Measurements from ENCODE around the gene TNRC6B. TPM values are rescaled to one million over a fixed set of nuclear protein-coding genes. Genes with fewer than 3 reads are reported as not detected.

Gene TNRC6B
- total RNA-seq, 1 donor from 2014 or later: 80.1 TPM

DNA sequence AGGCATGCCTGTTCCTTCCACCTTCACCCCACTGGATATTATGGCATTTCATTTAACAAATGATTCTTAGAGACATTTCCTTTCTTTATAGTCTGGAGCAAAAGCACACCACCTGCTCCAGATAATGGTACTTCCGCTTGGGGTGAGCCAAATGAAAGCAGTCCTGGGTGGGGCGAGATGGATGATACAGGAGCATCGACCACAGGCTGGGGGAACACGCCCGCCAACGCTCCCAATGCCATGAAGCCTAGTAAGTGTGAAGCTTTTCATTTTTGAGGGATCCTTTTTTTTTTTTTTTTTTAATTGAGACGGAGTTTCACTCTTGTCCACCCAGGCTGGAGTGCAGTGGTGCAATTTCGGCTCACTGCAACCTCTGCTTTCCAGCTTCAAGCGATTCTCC lies 92.3 kb downstream of the TNRC6B start:
- Mint-ChIP-seq H3K4me3 (no peak overlapping the region), H3K4me1 (peaks cover 36% of the 10 kb centered on the region), H3K27ac (no peak overlapping the region), H3K9me3 (no peaks in the 10 kb centered on the region), H3K36me3 (peaks cover 34% of the 10 kb centered on the region), H3K27me3 (ENCODE audit: low read depth) (no peaks in the 10 kb centered on the region)
- DNase-seq (ENCODE audit: low spot score in 2 of 2, unreplicated experiment in 2 of 2): no peak
- TF ChIP-seq, protein P1, sequence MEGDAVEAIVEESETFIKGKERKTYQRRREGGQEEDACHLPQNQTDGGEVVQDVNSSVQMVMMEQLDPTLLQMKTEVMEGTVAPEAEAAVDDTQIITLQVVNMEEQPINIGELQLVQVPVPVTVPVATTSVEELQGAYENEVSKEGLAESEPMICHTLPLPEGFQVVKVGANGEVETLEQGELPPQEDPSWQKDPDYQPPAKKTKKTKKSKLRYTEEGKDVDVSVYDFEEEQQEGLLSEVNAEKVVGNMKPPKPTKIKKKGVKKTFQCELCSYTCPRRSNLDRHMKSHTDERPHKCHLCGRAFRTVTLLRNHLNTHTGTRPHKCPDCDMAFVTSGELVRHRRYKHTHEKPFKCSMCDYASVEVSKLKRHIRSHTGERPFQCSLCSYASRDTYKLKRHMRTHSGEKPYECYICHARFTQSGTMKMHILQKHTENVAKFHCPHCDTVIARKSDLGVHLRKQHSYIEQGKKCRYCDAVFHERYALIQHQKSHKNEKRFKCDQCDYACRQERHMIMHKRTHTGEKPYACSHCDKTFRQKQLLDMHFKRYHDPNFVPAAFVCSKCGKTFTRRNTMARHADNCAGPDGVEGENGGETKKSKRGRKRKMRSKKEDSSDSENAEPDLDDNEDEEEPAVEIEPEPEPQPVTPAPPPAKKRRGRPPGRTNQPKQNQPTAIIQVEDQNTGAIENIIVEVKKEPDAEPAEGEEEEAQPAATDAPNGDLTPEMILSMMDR (IDR thresholded peaks at IDR 0.05; ENCODE audit: unreplicated experiment): no peak

DNA sequence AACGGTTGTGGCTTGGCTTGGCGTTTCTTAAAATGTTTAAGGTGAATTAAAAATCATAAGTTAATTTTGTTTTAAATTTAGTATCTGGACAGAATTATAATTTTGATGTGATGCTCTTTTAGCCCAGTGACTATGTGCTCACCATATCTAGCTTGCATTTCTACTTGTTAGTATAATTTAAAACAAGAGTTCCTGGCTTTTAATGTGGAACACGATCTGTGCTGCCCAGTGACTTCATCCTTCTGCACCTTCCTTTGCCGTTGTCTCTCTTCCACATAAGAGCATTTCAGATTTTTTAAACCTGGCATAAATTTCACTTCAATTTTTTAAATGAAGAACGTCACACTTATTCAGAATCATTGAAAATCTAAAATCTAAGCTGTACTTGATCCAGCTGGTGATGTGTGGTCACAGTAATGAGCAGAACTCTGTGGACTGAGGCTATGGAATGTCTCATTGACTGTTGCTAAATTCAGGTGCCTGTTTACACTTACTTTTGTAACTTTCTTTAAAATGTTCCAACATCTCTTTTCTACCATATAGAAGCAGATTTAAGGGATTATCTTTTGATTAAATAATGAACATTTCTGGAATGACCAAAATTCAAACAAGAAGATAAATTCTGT lies 93.1 kb downstream of the TNRC6B start:
- H3K4me1 Mint-ChIP-seq: peaks cover 36% of the 10 kb centered on the region
- H3K36me3 Mint-ChIP-seq: peaks cover 29% of the 10 kb centered on the region
- H3K4me3 Mint-ChIP-seq: no peak overlapping the region
- H3K27ac Mint-ChIP-seq: peak overlapping the region; percentile 5
- H3K9me3 Mint-ChIP-seq: no peaks in the 10 kb centered on the region
- TF ChIP-seq, protein P1 (IDR thresholded peaks at IDR 0.05; ENCODE audit: unreplicated experiment): no peak
- no peaks in the 10 kb centered on the region for H3K27me3 Mint-ChIP-seq (ENCODE audit: low read depth)
- no peak for DNase-seq (ENCODE audit: low spot score in 2 of 2, unreplicated experiment in 2 of 2)

DNA sequence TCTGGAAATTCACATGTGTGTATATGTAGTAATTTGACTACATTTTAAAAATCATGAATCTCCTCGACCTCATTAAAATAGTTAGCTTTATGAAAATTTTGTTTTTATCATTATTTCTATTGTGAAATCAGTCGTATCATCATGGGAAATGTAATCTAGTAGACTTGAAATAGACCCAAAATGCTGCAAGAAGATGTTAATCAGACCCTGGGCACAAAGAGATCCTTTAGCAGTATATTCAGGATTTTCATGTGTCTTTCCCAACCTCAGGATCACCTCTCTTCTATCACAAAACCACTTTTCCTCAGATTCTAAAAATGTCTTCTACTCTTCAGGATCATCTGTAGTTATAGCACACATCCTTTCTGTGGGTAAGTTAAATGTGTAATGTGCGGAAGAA lies 93.7 kb downstream of the TNRC6B start:
- DNase-seq (ENCODE audit: low spot score in 2 of 2, unreplicated experiment in 2 of 2): no peak
- no peaks in the 10 kb centered on the region for H3K27me3 Mint-ChIP-seq (ENCODE audit: low read depth)
- TF ChIP-seq, protein P1 (IDR thresholded peaks at IDR 0.05; ENCODE audit: unreplicated experiment): no peak
- H3K4me3 Mint-ChIP-seq: no peak overlapping the region
- no peaks in the 10 kb centered on the region for H3K9me3 Mint-ChIP-seq
- peaks cover 38% of the 10 kb centered on the region for H3K4me1 Mint-ChIP-seq
- H3K27ac Mint-ChIP-seq: peak overlapping the region; percentile 78
- H3K36me3 Mint-ChIP-seq: peaks cover 27% of the 10 kb centered on the region

DNA sequence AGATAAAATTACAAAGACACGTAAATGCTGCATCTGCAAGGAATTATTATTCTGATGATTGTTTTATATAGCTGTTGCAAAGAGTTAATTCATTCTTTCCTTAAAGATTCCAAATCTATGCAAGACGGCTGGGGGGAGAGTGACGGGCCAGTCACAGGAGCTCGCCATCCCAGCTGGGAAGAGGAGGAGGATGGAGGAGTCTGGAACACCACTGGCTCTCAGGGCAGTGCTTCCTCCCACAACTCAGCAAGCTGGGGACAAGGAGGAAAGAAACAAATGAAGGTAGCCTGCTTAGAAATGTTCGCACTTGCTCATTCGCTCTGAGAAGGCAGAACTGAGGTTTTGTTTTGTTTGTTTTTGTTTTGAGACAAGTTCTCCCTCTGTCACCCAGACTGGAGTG lies 95.6 kb downstream of the TNRC6B start:
- peak overlapping the region; percentile 97 for H3K27ac Mint-ChIP-seq
- no peaks in the 10 kb centered on the region for H3K27me3 Mint-ChIP-seq (ENCODE audit: low read depth)
- no peak for DNase-seq (ENCODE audit: low spot score in 2 of 2, unreplicated experiment in 2 of 2)
- H3K4me3 Mint-ChIP-seq: peak overlapping the region; percentile 22
- H3K4me1 Mint-ChIP-seq: peaks cover 40% of the 10 kb centered on the region
- peaks cover 24% of the 10 kb centered on the region for H3K36me3 Mint-ChIP-seq
- TF ChIP-seq, protein P1 (IDR thresholded peaks at IDR 0.05; ENCODE audit: unreplicated experiment): no peak
- no peaks in the 10 kb centered on the region for H3K9me3 Mint-ChIP-seq

DNA sequence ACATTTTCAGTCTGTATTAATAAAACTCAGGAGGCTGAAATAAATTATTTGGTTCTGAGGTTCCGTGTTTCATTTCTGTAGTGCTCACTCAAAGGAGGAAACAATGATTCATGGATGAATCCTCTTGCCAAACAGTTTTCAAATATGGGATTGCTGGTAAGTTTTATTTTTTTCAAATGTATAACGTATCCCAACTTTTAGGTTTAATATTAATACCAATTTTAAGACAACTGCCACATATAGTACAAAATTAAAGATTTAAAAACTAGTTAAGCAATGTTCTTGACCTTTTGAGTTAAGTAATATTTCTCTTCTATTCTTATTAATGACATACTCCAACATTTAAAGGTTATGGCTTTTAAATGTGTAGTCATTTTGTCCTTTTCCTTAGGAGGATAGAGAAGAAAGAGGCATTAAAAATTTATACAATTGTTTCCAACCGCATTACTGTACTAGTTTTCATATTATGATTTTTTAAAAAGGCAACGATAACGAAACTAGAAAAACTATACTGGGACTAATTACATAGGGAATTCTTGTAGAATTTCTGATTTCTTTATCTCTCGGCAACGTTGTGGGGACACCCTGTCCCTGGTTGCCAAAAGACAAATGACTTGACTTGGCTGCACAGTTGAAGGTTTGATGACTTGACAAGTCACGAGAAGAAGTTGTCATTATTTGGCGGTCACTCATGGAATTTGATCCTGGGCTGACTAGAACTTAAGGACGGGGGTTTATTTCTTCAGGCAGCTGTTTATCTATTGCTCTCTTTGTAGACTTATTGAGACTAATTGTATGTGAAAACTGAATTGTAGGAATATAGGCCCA lies 99.5 kb downstream of the TNRC6B start:
- Mint-ChIP-seq H3K27me3 (ENCODE audit: low read depth) (no peaks in the 10 kb centered on the region), H3K4me1 (peaks cover 28% of the 10 kb centered on the region), H3K36me3 (peaks cover 30% of the 10 kb centered on the region), H3K27ac (peak overlapping the region; percentile 39), H3K9me3 (no peaks in the 10 kb centered on the region), H3K4me3 (no peak overlapping the region)
- no peak for DNase-seq (ENCODE audit: low spot score in 2 of 2, unreplicated experiment in 2 of 2)
- TF ChIP-seq, protein P1 (IDR thresholded peaks at IDR 0.05; ENCODE audit: unreplicated experiment): no peak
